ENCODE measurements around the gene TRAPPC1. TPM values are rescaled to one million over a fixed set of nuclear protein-coding genes. Genes with fewer than 3 reads are reported as not detected.

Gene TRAPPC1
- total and polyA plus RNA-seq, 10 of the 15 experiments (the other 5 are each of a cell fraction or from before 2014, with no cell fraction given): 31.3 to 306 (median 134) TPM

DNA sequence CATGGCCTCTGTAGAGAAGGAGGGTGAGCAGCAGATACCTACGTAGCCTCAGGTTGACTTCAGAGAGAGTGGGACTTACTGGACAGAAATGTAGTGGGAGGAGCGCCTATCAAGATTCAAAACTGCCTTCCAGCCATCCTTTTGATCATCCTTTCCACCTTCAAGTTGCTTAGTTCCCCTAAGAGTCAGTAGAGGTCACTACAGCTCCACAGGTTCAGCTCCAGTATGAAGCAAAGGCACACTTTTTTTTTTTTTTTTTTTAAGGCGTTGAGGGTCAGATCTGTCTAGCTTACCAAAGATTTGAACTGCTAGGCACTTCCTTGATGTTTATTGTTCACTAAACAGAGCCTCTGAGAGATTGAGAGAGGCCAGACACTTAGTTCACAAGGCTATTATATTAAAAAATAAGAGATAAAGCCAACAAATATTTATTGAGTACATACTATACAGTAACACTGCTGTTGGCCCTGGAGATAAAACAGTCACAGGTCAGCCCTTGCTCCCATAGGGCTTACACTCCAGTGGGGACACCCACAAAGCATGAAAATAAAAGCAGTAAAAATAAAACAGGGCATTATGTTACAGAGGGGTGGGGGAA lies 18.7 kb downstream of the TRAPPC1 start (continued):
- 0 out of 4 replicates have a peak, but pooled peaks of 1 of the 2 experiments have one; percentile 17 for TF ChIP-seq BHLHE40 (IDR thresholded peaks at IDR 0.05; ENCODE audit: borderline replicate concordance in 1 of 2, low read depth in 2 of 2, low read length in 1 of 2)
- no peak for TF ChIP-seq FOS (IDR thresholded peaks at IDR 0.05; ENCODE audit: borderline replicate concordance, extremely low read depth, insufficient read length)
- no peak for TF ChIP-seq YBX1 (IDR thresholded peaks at IDR 0.05)
- TF ChIP-seq, protein P1, sequence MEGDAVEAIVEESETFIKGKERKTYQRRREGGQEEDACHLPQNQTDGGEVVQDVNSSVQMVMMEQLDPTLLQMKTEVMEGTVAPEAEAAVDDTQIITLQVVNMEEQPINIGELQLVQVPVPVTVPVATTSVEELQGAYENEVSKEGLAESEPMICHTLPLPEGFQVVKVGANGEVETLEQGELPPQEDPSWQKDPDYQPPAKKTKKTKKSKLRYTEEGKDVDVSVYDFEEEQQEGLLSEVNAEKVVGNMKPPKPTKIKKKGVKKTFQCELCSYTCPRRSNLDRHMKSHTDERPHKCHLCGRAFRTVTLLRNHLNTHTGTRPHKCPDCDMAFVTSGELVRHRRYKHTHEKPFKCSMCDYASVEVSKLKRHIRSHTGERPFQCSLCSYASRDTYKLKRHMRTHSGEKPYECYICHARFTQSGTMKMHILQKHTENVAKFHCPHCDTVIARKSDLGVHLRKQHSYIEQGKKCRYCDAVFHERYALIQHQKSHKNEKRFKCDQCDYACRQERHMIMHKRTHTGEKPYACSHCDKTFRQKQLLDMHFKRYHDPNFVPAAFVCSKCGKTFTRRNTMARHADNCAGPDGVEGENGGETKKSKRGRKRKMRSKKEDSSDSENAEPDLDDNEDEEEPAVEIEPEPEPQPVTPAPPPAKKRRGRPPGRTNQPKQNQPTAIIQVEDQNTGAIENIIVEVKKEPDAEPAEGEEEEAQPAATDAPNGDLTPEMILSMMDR (IDR thresholded peaks at IDR 0.05 in 2 of 3, conservative IDR thresholded peaks at IDR 0.05 in 1 of 3; ENCODE audit: control insufficient read depth in 2 of 3, extremely low read depth in 1 of 3, insufficient read depth in 1 of 3, low read depth in 3 of 3, low read length in 3 of 3): peak; percentile 82 to 87 (median 87)
- TF ChIP-seq SMC3 (IDR thresholded peaks at IDR 0.05; ENCODE audit: borderline replicate concordance, low read length): peak; percentile 93

DNA sequence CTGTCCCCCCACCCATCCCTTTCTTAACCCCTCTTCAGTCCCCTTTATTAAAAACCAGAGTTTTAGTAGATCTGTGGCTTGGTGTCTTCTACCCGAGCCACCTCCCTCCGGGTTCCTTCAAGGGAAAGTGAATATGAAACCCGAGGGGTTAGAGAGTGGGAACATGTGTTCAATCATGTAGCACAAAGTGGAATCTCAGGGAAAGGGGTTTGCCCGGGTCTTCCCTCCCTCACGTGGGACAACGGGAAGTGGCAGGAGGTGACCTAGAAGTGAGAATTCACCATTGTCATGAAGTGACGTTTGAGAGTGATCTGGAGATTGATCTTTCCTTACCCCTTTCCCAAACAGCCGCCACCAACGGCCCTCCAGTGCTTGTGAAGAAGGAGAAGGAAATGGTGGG lies 20.6 kb downstream of the TRAPPC1 start:
- intact Hi-C loops (cut with micrococcal nuclease; ENCODE audit: unreplicated experiment): no loop called here
- no peaks in the 10 kb centered on the region for H3K9me3 ChIP-seq (replicated peaks; ENCODE audit: control insufficient read depth, insufficient read depth, low read length)
- BruUV-seq (replicated peaks): no TSS peak
- no peaks in the 10 kb centered on the region for H3K79me2 ChIP-seq (ENCODE audit: control insufficient read depth, insufficient read depth, low read length)
- no peaks in the 10 kb centered on the region for H3K27me3 ChIP-seq (replicated peaks in 1 of 2; ENCODE audit: control insufficient read depth in 2 of 2, insufficient read depth in 2 of 2, low read length in 1 of 2)
- H3K4me1 ChIP-seq (ENCODE audit: control insufficient read depth, insufficient read depth, low read length): peaks cover 7% of the 10 kb centered on the region
- FAIRE-seq: no peak
- ChIA-PET RAD21 (ENCODE audit: unreplicated experiment) (interaction anchor here (6.4 kb wide), 1 partner anchor 79 kb away, joined by 75 read pairs; no protein-coding TSS in a partner anchor), POLR2A (interaction anchor here (0.5 kb wide), 1 partner anchor 190 kb away, joined by 3 read pairs; no protein-coding TSS in a partner anchor), CTCF (interaction anchor here (1.1 to 8.2 kb wide), 7 partner anchors 42 to 168 kb away, joined by 3 to 79 read pairs (median 7); no protein-coding TSS in a partner anchor), SMC1A (ENCODE audit: uncharacterized antibody, unreplicated experiment) (interaction anchor here (2.9 to 3.1 kb wide), 2 partner anchors 72 to 78 kb away, joined by 9 to 39 read pairs; no protein-coding TSS in a partner anchor)
- ATAC-seq: no peak
- peaks cover 16 to 22% of the 10 kb centered on the region in 2 experiments for H3K36me3 ChIP-seq (ENCODE audit: control insufficient read depth in 2 of 2, insufficient read depth in 2 of 2, low read length in 1 of 2)
- in situ Hi-C loops (cut with MboI): loop anchor here (5.0 kb wide), 2 partner anchors 76 to 131 kb away; no protein-coding TSS in a partner anchor
- 46% methylated on average over 9 of the region's 9 CpGs for WGBS (ENCODE audit: insufficient coverage, insufficient replicate concordance, low lambda C conversion rate, missing lambda C conversion rate)
- no peak for DNase-seq (ENCODE audit: low read depth, low spot score)
- H3K4me2 ChIP-seq (ENCODE audit: control insufficient read depth, insufficient read depth): no peak overlapping the region
- no peak overlapping the region for H3K9ac ChIP-seq (ENCODE audit: control insufficient read depth, insufficient read depth, low read length)
- no peak overlapping the region for H3K27ac ChIP-seq (ENCODE audit: control insufficient read depth, insufficient read depth)
- H2AFZ ChIP-seq (ENCODE audit: control insufficient read depth, low read depth, low read length): no peak overlapping the region
- H3K4me3 ChIP-seq: no peak overlapping the region
- no peaks in the 10 kb centered on the region for H4K20me1 ChIP-seq (ENCODE audit: control insufficient read depth, insufficient read depth)
- TF ChIP-seq, protein P2, sequence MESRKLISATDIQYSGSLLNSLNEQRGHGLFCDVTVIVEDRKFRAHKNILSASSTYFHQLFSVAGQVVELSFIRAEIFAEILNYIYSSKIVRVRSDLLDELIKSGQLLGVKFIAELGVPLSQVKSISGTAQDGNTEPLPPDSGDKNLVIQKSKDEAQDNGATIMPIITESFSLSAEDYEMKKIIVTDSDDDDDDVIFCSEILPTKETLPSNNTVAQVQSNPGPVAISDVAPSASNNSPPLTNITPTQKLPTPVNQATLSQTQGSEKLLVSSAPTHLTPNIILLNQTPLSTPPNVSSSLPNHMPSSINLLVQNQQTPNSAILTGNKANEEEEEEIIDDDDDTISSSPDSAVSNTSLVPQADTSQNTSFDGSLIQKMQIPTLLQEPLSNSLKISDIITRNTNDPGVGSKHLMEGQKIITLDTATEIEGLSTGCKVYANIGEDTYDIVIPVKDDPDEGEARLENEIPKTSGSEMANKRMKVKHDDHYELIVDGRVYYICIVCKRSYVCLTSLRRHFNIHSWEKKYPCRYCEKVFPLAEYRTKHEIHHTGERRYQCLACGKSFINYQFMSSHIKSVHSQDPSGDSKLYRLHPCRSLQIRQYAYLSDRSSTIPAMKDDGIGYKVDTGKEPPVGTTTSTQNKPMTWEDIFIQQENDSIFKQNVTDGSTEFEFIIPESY (IDR thresholded peaks at IDR 0.05): no peak
- TF ChIP-seq ESRRA (IDR thresholded peaks at IDR 0.05; ENCODE audit: low read length) (no peak), SRF (IDR thresholded peaks at IDR 0.05; ENCODE audit: low read depth in 2 of 2, low read length in 2 of 2) (no peak), BHLHE40 (IDR thresholded peaks at IDR 0.05; ENCODE audit: borderline replicate concordance in 1 of 2, low read depth in 2 of 2, low read length in 1 of 2) (no peak), TCF3 (IDR thresholded peaks at IDR 0.05; ENCODE audit: borderline replicate concordance, insufficient read depth, low read depth, low read length) (no peak), TCF12 (IDR thresholded peaks at IDR 0.05; ENCODE audit: low read depth, low read length) (no peak), JUNB (IDR thresholded peaks at IDR 0.05) (no peak)
- TF ChIP-seq, protein P3, sequence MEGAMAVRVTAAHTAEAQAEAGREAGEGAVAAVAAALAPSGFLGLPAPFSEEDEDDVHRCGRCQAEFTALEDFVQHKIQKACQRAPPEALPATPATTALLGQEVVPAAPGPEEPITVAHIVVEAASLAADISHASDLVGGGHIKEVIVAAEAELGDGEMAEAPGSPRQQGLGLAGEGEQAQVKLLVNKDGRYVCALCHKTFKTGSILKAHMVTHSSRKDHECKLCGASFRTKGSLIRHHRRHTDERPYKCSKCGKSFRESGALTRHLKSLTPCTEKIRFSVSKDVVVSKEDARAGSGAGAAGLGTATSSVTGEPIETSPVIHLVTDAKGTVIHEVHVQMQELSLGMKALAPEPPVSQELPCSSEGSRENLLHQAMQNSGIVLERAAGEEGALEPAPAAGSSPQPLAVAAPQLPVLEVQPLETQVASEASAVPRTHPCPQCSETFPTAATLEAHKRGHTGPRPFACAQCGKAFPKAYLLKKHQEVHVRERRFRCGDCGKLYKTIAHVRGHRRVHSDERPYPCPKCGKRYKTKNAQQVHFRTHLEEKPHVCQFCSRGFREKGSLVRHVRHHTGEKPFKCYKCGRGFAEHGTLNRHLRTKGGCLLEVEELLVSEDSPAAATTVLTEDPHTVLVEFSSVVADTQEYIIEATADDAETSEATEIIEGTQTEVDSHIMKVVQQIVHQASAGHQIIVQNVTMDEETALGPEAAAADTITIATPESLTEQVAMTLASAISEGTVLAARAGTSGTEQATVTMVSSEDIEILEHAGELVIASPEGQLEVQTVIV (IDR thresholded peaks at IDR 0.05; ENCODE audit: borderline replicate concordance, partially characterized antibody): no peak
- TF ChIP-seq, protein P4, sequence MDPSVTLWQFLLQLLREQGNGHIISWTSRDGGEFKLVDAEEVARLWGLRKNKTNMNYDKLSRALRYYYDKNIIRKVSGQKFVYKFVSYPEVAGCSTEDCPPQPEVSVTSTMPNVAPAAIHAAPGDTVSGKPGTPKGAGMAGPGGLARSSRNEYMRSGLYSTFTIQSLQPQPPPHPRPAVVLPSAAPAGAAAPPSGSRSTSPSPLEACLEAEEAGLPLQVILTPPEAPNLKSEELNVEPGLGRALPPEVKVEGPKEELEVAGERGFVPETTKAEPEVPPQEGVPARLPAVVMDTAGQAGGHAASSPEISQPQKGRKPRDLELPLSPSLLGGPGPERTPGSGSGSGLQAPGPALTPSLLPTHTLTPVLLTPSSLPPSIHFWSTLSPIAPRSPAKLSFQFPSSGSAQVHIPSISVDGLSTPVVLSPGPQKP (IDR thresholded peaks at IDR 0.05; ENCODE audit: low read depth, low read length): no peak

Data from GM12878 (cell line).